ENCODE measurements around the gene CDH22.

The CDH22 gene

GRCh38 chr20:46172961-46173536 is 135.2 kb downstream of the CDH22 start:
- no peak for DNase-seq (ENCODE audit: low read depth in 1 of 2, low spot score in 1 of 2)
- in situ Hi-C loops (cut with HindIII; ENCODE audit: low pct_unique_long_range_greater_than_20kb, low sequenced_read_pairs), result no loop called here
- no peak for TF ChIP-seq JUND (IDR thresholded peaks at IDR 0.05; ENCODE audit: low read depth)

GRCh38 chr20:46172455-46172854 is 135.8 kb downstream of the CDH22 start:
- no peak for TF ChIP-seq JUND (IDR thresholded peaks at IDR 0.05; ENCODE audit: low read depth)
- in situ Hi-C loops (cut with HindIII; ENCODE audit: low pct_unique_long_range_greater_than_20kb, low sequenced_read_pairs), result no loop called here

GRCh38 chr20:46171909-46172308 is 136.4 kb downstream of the CDH22 start:
- DNase-seq (ENCODE audit: low read depth in 1 of 2, low spot score in 1 of 2), result no peak
- in situ Hi-C loops (cut with HindIII; ENCODE audit: low pct_unique_long_range_greater_than_20kb, low sequenced_read_pairs), result no loop called here
- no peak for TF ChIP-seq JUND (IDR thresholded peaks at IDR 0.05; ENCODE audit: low read depth)

More at GRCh38 chr20:46172455-46172854, 135.8 kb downstream of the CDH22 start:
- no peak for DNase-seq (ENCODE audit: low read depth in 1 of 2, low spot score in 1 of 2)

- DNase-seq (ENCODE audit: low read depth in 1 of 2, low spot score in 1 of 2), result no peak
- in situ Hi-C loops (cut with HindIII; ENCODE audit: low pct_unique_long_range_greater_than_20kb, low sequenced_read_pairs), result no loop called here
- no peak for TF ChIP-seq JUND (IDR thresholded peaks at IDR 0.05; ENCODE audit: low read depth)
Observed at GRCh38 chr20:46171476-46171875, 136.8 kb downstream of the CDH22 start.

GRCh38 chr20:46169245-46170171 is 138.8 kb downstream of the CDH22 start:
- TF ChIP-seq JUND (IDR thresholded peaks at IDR 0.05; ENCODE audit: low read depth), result no peak
- DNase-seq (ENCODE audit: low read depth in 1 of 2, low spot score in 1 of 2), result no peak
- in situ Hi-C loops (cut with HindIII; ENCODE audit: low pct_unique_long_range_greater_than_20kb, low sequenced_read_pairs), result no loop called here

GRCh38 chr20:46168438-46168837 is 139.9 kb downstream of the CDH22 start:
- DNase-seq (ENCODE audit: low read depth in 1 of 2, low spot score in 1 of 2), result no peak
- no peak for TF ChIP-seq JUND (IDR thresholded peaks at IDR 0.05; ENCODE audit: low read depth)
- in situ Hi-C loops (cut with HindIII; ENCODE audit: low pct_unique_long_range_greater_than_20kb, low sequenced_read_pairs), result no loop called here

GRCh38 chr20:46167080-46167479 is 141.2 kb downstream of the CDH22 start:
- DNase-seq (ENCODE audit: low read depth in 1 of 2, low spot score in 1 of 2), result no peak
- TF ChIP-seq JUND (IDR thresholded peaks at IDR 0.05; ENCODE audit: low read depth), result no peak
- in situ Hi-C loops (cut with HindIII; ENCODE audit: low pct_unique_long_range_greater_than_20kb, low sequenced_read_pairs), result no loop called here

- no peak for TF ChIP-seq JUND (IDR thresholded peaks at IDR 0.05; ENCODE audit: low read depth)
- in situ Hi-C loops (cut with HindIII; ENCODE audit: low pct_unique_long_range_greater_than_20kb, low sequenced_read_pairs), result no loop called here
- no peak for DNase-seq (ENCODE audit: low read depth in 1 of 2, low spot score in 1 of 2)
Observed at GRCh38 chr20:46164254-46164653, 144.0 kb downstream of the CDH22 start.

- DNase-seq (ENCODE audit: low read depth in 1 of 2, low spot score in 1 of 2), result no peak
- TF ChIP-seq JUND (IDR thresholded peaks at IDR 0.05; ENCODE audit: low read depth), result no peak
- in situ Hi-C loops (cut with HindIII; ENCODE audit: low pct_unique_long_range_greater_than_20kb, low sequenced_read_pairs), result no loop called here
Observed at GRCh38 chr20:46161921-46162320, 146.4 kb downstream of the CDH22 start.

- no peak for DNase-seq (ENCODE audit: low read depth in 1 of 2, low spot score in 1 of 2)
- TF ChIP-seq JUND (IDR thresholded peaks at IDR 0.05; ENCODE audit: low read depth), result no peak
- in situ Hi-C loops (cut with HindIII; ENCODE audit: low pct_unique_long_range_greater_than_20kb, low sequenced_read_pairs), result no loop called here
Observed at GRCh38 chr20:46160661-46161060, 147.6 kb downstream of the CDH22 start.

GRCh38 chr20:46159101-46159897 is 149.0 kb downstream of the CDH22 start:
- no peak for TF ChIP-seq JUND (IDR thresholded peaks at IDR 0.05; ENCODE audit: low read depth)
- in situ Hi-C loops (cut with HindIII; ENCODE audit: low pct_unique_long_range_greater_than_20kb, low sequenced_read_pairs), result no loop called here
- DNase-seq (ENCODE audit: low read depth in 1 of 2, low spot score in 1 of 2), result no peak

GRCh38 chr20:46158476-46158987 is 149.8 kb downstream of the CDH22 start:
- in situ Hi-C loops (cut with HindIII; ENCODE audit: low pct_unique_long_range_greater_than_20kb, low sequenced_read_pairs), result no loop called here
- no peak for DNase-seq (ENCODE audit: low read depth in 1 of 2, low spot score in 1 of 2)
- no peak for TF ChIP-seq JUND (IDR thresholded peaks at IDR 0.05; ENCODE audit: low read depth)

Data from T47D (cell line).